Activated CD8-positive, alpha-beta memory T cell treated with anti-CD3 and anti-CD28 coated beads, Interleukin-2, amount 10 ng/mL, durations not matched to agents 7 days and 5 days (primary cell): ENCODE data around the gene TBC1D22A. TPM values are rescaled to one million over a fixed set of nuclear protein-coding genes. Genes with fewer than 3 reads are reported as not detected.

Experiments used
- ATAC-seq: fragments of 150-1000 bp; cut with Tn5 transposase; one replicate; pipeline ENCODE4 v1.10.0; 2021; ENCODE audit warnings: moderate library complexity
- CTCF ChIA-PET: fragments of 350-600 bp; sonication (Branson Sonifier 250); formaldehyde crosslinking; loops from one replicate; lab custom pipeline; 2021; ENCODE audit warnings: antibody characterized with exemption; lab: Charles Lee
- DNase-seq: peaks from one replicate; pipeline ENCODE4 v3.0.0-alpha.2; 2020
- H3K27ac Mint-ChIP-seq: one replicate; pipeline ENCODE4 v1.8.0; 2021; ENCODE audit warnings: mild to moderate bottlenecking, mixed read lengths
- H3K27me3 Mint-ChIP-seq: one replicate; pipeline ENCODE4 v1.8.0; 2021; ENCODE audit warnings: mixed read lengths
- H3K36me3 Mint-ChIP-seq: one replicate; pipeline ENCODE4 v1.8.0; 2021; ENCODE audit warnings: mild to moderate bottlenecking, mixed read lengths
- H3K4me1 Mint-ChIP-seq: one replicate; pipeline ENCODE4 v1.8.0; 2021; ENCODE audit warnings: mixed read lengths
- H3K4me3 Mint-ChIP-seq: one replicate; pipeline ENCODE4 v1.8.0; 2021; ENCODE audit warnings: mild to moderate bottlenecking, moderate library complexity, mixed read lengths
- H3K9me3 Mint-ChIP-seq: one replicate; pipeline ENCODE4 v1.8.0; 2022; ENCODE audit warnings: low read depth, mixed read lengths
- total RNA-seq, 2 experiments: library from RNA; stranded (reverse); gene quantifications; one replicate each; pipeline ENCODE4 v1.2.3, GENCODE V29; 2021

Gene TBC1D22A
- total RNA-seq, 2 experiments from 2014 or later = 32.6 to 44.9 TPM

DNA sequence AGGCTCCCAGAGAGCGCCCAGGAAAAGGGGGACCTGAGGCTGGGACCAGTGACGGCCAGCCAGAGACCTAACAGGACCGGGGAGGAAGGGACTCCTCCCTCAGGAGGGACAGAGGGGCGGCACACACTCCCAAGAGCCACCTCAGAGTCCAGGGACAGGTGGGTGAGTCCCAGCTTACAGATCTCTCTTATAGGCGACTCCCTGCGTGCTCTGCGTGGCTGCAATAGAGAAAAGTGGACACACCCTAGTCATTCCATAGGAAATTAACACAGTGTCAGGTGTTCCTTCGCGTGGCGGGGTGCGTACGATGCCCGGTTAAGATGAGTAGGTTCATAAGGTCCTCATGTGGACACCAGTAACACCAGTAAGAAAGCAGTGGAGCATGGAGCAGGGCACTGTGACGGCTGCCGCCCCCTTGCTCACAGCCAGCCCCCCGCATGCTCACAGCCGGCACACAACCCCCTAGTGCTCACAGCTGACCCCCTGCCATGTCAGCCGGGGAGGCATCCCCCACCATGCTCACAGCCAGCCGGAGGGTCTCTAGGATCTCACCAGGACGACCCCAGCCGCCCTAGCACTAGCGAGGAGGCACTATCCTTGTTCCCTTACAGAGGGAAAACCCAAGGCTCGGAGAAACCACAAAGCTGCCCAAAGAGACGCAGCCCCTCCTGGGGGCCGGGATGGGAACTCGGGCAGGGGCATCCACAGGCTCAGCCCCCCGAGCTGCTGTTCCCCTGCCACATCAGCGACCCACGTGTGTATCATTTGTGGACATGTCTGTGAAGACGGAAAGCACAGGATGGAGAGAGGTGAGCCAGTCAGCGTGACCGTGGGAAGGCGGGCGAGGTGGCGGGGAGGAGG lies 426.8 kb downstream of the TBC1D22A start:
- Mint-ChIP-seq H3K4me3 (no peak overlapping the region), H3K27me3 (peaks cover 5% of the 10 kb centered on the region), H3K4me1 (no peaks in the 10 kb centered on the region), H3K36me3 (no peaks in the 10 kb centered on the region), H3K9me3 (no peaks in the 10 kb centered on the region), H3K27ac (no peak overlapping the region)
- no peak for DNase-seq
- ATAC-seq = no peak
- CTCF ChIA-PET = no interaction called here

DNA sequence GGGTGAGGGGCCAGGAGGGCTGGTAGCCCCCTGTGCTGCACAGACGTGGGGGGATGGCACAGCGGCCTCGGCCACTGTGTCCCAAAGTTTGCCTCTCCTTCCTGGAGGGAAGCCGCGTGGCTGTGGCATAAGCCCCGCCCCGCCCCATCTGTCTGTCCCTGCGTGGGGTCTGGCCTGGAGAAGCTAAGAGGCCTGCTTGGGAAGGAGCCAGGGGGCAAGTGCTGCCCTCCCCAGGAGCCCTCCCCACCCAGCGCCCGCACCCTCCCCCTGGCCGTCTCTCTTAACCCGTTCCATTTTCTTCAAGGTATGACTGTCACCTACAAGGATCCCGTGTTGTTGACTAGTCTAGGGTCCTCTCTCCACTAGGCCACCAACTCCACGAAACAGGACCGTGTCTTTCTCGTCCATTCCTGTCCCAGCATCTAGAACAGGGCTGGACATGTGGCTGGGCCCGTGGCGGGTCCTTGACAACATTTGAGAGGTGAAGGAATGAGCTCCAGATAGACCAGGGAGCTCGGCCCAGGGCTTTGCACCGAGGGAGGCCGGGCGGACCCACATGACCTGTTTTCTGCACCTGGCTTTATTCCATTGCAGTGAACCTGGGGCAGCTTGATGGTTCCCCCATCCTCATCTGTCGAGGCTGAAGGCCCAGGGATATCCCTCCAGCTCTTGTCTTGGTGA lies 428.0 kb downstream of the TBC1D22A start:
- Mint-ChIP-seq H3K27ac (no peak overlapping the region), H3K27me3 (peaks cover 5% of the 10 kb centered on the region), H3K36me3 (no peaks in the 10 kb centered on the region), H3K4me3 (no peak overlapping the region), H3K9me3 (no peaks in the 10 kb centered on the region), H3K4me1 (no peaks in the 10 kb centered on the region)
- ATAC-seq (no peak), DNase-seq (no peak)
- CTCF ChIA-PET = no interaction called here

- CTCF ChIA-PET = no interaction called here
- H3K27ac Mint-ChIP-seq = no peak overlapping the region
- DNase-seq = no peak
Observed at GRCh38 chr22:47190957-47191670, 428.7 kb downstream of the TBC1D22A start.

DNA sequence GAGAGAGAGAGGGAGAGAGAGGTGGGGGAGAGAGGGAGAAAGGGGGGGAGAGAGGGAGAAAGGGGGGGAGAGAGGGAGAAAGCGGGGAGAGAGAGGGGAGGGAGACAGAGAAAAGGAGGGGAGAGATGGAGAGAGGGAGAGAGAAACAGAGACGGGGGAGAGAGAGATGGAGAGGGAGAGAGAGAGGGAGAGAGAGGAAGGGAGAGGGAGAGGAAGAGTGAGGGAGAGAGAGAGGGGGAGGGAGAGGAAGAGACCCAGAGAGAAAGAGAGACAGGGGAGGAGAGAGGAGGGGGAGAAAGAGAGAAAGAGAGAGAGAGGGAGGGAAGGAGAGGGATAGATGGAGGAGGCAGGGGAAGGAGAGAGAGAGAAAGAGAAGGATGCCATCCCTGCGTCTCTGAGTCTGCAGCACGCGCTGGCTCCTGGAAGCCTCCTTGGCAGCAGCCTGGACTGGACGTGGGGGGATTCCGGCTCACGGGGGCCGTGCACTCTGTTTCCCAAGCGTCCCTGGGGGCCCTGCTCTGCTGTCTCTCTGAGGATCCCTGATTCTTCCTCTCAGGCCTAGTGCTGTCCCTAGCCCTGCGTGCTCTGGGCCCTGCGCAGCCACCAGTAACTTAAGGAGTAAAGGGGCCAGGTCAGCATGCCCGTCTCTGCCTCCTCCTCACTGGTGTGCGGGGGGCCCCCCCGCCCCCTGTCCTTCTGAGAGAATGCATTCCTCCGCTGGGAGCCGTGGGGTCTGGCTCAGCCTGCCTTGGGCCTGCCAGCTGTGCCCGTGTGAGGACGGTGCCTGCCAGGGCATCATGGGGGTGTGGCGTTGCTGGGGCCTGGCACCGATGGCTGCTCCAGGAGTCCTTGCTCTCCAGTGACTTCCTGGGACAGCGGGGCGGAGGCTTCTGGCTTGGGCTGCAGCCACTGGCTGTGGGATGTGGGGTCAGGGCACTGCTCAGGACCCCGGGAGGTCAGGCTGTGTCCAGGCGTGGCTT lies 429.5 kb downstream of the TBC1D22A start:
- DNase-seq (no peak), ATAC-seq (no peak)
- H3K4me3 Mint-ChIP-seq = no peak overlapping the region
- H3K36me3 Mint-ChIP-seq = no peaks in the 10 kb centered on the region
- CTCF ChIA-PET = no interaction called here
- no peaks in the 10 kb centered on the region for H3K4me1 Mint-ChIP-seq
- no peaks in the 10 kb centered on the region for H3K27me3 Mint-ChIP-seq
- no peak overlapping the region for H3K27ac Mint-ChIP-seq
- no peaks in the 10 kb centered on the region for H3K9me3 Mint-ChIP-seq

More at GRCh38 chr22:47190957-47191670, 428.7 kb downstream of the TBC1D22A start:
- Mint-ChIP-seq H3K9me3 (no peaks in the 10 kb centered on the region), H3K27me3 (no peaks in the 10 kb centered on the region), H3K4me1 (no peaks in the 10 kb centered on the region), H3K36me3 (no peaks in the 10 kb centered on the region), H3K4me3 (no peak overlapping the region)
- no peak for ATAC-seq

- no peaks in the 10 kb centered on the region for H3K36me3 Mint-ChIP-seq
- CTCF ChIA-PET = no interaction called here
- DNase-seq (no peak), ATAC-seq (peak; percentile 47)
- H3K4me3 Mint-ChIP-seq = no peak overlapping the region
- H3K4me1 Mint-ChIP-seq = no peaks in the 10 kb centered on the region
- H3K27me3 Mint-ChIP-seq = no peaks in the 10 kb centered on the region
- no peaks in the 10 kb centered on the region for H3K9me3 Mint-ChIP-seq
- no peak overlapping the region for H3K27ac Mint-ChIP-seq
Observed at GRCh38 chr22:47192651-47193437, 430.4 kb downstream of the TBC1D22A start.

DNA sequence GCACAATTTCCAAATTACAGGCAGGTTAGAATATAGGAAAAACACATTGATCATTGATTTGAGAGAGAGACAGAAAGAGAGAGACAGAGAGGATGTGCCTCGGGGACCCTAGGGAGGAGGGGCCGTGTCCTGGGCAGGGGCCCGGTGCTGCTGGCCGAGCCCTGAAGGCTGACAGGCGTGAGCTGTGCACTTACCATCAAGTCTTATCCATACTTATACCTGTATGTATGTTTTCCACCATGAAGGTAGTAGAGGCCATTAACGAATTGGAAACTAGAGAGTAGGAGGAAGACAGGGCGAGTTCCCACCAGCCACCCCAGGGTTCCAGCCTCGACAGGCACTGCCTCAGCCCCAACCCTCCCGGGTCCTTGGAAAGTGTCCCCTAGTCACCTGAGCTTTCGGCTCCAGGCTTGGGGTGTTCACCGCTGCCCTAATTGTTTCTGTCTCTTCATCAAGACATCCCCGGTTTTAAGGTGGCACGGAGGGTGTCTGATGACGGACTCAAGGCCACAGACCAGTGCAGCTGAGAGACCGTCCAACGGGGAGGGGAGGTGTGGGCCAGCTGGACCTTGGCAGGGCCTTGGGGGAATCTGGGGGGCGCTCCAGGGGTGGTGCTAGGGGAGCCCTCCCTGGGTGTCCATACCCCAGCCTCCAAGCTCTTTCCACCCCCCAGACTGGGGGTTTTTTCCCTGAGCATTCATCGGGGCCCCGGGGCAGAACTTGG lies 431.3 kb downstream of the TBC1D22A start:
- ATAC-seq = no peak
- Mint-ChIP-seq H3K9me3 (no peaks in the 10 kb centered on the region), H3K4me1 (no peaks in the 10 kb centered on the region), H3K27ac (no peak overlapping the region), H3K4me3 (no peak overlapping the region), H3K27me3 (no peaks in the 10 kb centered on the region), H3K36me3 (no peaks in the 10 kb centered on the region)
- CTCF ChIA-PET = no interaction called here
- no peak for DNase-seq

DNA sequence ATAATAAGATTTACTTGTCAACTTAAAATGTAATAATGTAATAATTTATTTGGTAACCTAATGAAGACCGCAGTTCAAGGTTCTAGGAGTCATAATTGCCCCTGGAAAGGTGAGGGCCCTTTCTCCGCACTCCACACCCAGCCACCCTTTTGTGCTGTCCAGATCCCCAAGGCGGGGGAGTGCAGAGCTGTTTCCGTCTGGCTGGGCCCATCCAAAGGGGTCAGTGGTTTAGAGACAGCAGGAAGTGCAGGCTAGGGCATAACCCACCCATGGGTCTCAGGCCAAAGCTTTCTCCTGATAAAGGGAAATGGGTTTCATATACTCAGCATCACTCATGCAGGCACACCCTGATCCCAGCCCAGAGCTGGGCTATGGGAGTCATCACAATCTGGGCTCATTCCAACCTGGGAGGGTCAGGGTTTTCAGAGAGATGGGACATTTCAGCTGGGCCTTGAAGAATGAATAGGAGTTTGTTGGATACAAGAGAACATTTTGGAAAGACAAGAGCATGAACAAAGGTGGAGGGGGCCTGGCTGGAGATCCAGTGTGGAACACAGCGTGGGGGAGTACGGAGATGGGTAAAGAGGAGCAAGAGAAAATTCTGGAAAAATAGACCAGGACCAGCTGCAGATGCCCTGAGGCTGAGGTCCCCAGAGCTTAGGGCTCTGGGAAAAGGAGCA lies 432.2 kb downstream of the TBC1D22A start:
- Mint-ChIP-seq H3K9me3 (no peaks in the 10 kb centered on the region), H3K27ac (no peak overlapping the region), H3K27me3 (no peaks in the 10 kb centered on the region), H3K36me3 (no peaks in the 10 kb centered on the region), H3K4me3 (no peak overlapping the region), H3K4me1 (no peaks in the 10 kb centered on the region)
- CTCF ChIA-PET = no interaction called here
- ATAC-seq (no peak), DNase-seq (no peak)

DNA sequence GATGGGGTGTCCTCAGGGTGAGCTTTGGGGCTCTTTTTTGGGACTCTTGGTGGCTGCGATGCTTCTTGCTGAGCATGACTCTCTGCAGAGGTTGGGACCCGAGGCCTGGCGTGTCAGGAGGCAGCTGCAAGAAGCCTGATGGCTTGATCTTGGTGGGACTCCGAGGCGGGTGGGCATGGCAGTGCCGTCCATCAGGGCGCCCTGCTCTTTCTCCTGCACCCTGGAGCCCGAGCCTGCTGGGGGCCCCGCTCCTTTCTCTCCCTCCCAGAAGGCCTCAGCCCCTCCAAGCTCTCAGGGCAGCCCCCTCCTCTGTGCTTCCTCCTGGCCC lies 432.7 kb downstream of the TBC1D22A start:
- no peak overlapping the region for H3K27ac Mint-ChIP-seq
- no peaks in the 10 kb centered on the region for H3K36me3 Mint-ChIP-seq
- CTCF ChIA-PET = no interaction called here
- H3K4me3 Mint-ChIP-seq = no peak overlapping the region
- H3K27me3 Mint-ChIP-seq = no peaks in the 10 kb centered on the region
- no peak for DNase-seq
- no peaks in the 10 kb centered on the region for H3K9me3 Mint-ChIP-seq
- ATAC-seq = no peak
- H3K4me1 Mint-ChIP-seq = no peaks in the 10 kb centered on the region

DNA sequence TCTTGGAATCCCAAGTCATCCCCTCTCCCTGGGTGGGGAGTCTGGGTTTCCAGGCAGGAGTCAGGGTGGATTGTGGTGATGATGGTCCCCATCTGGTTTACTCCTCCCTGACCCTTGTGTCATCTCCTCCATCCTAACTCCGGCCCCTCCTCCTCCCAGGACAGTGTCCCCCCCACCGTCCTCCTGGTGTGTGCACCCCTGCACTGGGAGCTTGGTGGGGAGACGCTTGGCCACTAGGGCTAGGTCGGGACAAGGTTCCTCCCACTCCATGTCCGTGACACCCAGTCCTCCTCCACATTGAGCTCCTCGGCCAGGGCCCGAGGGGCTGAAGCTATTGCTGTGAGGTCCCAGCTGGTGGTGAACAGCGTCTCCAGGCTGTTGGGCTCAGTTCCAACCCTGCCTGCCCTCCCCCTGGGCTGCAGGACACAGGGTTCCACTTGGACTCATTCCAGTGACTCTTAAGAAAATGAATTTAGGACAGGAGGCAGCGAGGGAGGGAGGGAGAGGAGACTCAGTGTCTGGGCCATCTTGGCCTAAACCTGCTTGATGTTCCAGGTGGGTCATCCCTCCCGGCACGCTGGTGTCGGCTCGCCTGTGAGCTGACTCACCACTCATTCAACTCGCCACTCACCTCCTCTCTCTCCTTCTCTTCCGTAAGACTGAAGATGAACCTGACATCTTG lies 433.2 kb downstream of the TBC1D22A start:
- Mint-ChIP-seq H3K9me3 (no peaks in the 10 kb centered on the region), H3K27ac (no peak overlapping the region), H3K4me1 (no peaks in the 10 kb centered on the region), H3K4me3 (no peak overlapping the region), H3K27me3 (no peaks in the 10 kb centered on the region), H3K36me3 (no peaks in the 10 kb centered on the region)
- ATAC-seq = no peak
- no peak for DNase-seq
- CTCF ChIA-PET = no interaction called here

DNA sequence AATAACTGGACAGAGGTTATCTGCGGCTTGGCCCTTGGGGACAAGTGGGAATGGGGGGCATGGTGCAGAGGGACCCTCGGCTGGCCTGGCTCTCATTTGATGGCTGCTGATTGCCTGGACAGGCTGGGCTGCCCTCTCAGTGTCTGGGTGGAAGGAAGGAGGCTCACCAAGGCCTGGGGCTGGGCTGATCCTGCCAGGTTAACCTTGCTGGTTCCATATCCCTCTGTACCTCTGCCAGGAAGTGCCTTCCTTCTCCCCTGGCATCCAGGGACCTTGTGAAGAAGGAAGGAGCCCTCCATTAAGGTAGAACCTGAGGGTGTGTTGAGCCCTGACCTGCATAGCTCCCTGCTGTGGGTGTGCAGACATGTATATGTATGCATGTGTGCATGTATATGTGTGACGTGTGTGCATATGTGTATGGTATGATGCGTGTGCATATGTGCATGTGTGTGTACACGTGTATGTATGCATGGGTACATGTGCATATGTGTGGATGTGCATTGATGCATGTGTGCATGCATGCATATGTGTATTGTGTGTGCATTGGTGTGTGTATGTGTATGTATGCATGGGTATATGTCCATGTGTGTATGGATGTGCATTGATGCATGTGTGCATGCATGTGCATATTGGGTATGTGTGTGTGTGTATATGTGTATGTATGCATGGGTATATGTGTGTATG lies 433.9 kb downstream of the TBC1D22A start:
- DNase-seq (no peak), ATAC-seq (no peak)
- H3K27me3 Mint-ChIP-seq = no peaks in the 10 kb centered on the region
- no peaks in the 10 kb centered on the region for H3K4me1 Mint-ChIP-seq
- H3K4me3 Mint-ChIP-seq = no peak overlapping the region
- no peaks in the 10 kb centered on the region for H3K9me3 Mint-ChIP-seq
- CTCF ChIA-PET = no interaction called here
- no peak overlapping the region for H3K27ac Mint-ChIP-seq
- no peaks in the 10 kb centered on the region for H3K36me3 Mint-ChIP-seq
